Adipocyte (in vitro differentiated cells): Measurements from ENCODE around the gene PDHX.

Experiments
- DNase-seq: peaks from one replicate; pipeline ENCODE4 v3.0.0-alpha.2; 2015; ENCODE audit warnings: low read depth
- H3K27me3 ChIP-seq: replicated peaks from 2 replicates; pipeline ENCODE4 v1.7.0; 2013; ENCODE audit warnings: mild to moderate bottlenecking, low read length, moderate library complexity; ENCODE audit not compliant: control insufficient read depth, insufficient read depth
- H3K36me3 ChIP-seq: 2 replicates; pipeline ENCODE4 v1.7.0; 2013; ENCODE audit warnings: low read length, mild to moderate bottlenecking, moderate library complexity; ENCODE audit not compliant: control insufficient read depth, insufficient read depth, severe bottlenecking
- H3K4me1 ChIP-seq: 2 replicates; pipeline ENCODE4 v1.7.0; 2013; ENCODE audit warnings: mild to moderate bottlenecking, low read length, moderate library complexity; ENCODE audit not compliant: control insufficient read depth, insufficient read depth
- H3K4me3 ChIP-seq: 2 replicates; pipeline ENCODE4 v1.7.0; 2013; ENCODE audit warnings: mild to moderate bottlenecking, low read length, moderate library complexity
- H3K9ac ChIP-seq: 2 replicates; pipeline ENCODE4 v1.7.0; 2013; ENCODE audit warnings: mild to moderate bottlenecking, low read length, moderate library complexity
- H3K9me3 ChIP-seq: 2 replicates; pipeline ENCODE4 v1.7.0; 2013; ENCODE audit warnings: mild to moderate bottlenecking, low read length, moderate library complexity; ENCODE audit not compliant: control insufficient read depth

Gene PDHX

GRCh38 chr11:34999453-34999852 lies 83.0 kb downstream of the PDHX start:
- no peaks in the 10 kb centered on the region for H3K9me3 ChIP-seq
- H3K36me3 ChIP-seq = peaks cover under 1% of the 10 kb centered on the region
- H3K4me1 ChIP-seq = peaks cover 22% of the 10 kb centered on the region
- no peak for DNase-seq
- H3K9ac ChIP-seq = no peak overlapping the region
- no peak overlapping the region for H3K4me3 ChIP-seq
- no peaks in the 10 kb centered on the region for H3K27me3 ChIP-seq

DNA sequence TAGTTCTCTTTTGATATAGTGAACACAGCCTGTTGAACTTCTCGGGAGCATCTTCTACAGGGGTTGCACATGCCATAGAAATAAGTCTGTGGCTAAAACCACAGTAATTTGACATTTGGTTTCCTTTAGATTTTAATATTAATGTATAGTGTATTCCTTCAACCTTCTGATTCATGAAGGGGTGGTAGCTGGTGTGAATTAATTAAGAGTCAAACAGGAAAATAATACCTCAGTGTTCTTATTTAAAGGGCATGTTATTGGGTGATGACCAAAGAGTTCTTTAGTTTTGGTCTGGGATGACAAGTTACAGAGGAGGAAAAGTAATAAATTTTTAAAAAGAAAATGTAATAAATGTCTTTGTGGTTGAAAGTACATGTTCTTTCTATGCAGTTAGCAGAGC lies 86.8 kb downstream of the PDHX start:
- H3K4me1 ChIP-seq = peaks cover 18% of the 10 kb centered on the region
- no peak for DNase-seq
- no peaks in the 10 kb centered on the region for H3K27me3 ChIP-seq
- H3K4me3 ChIP-seq = no peak overlapping the region
- no peaks in the 10 kb centered on the region for H3K36me3 ChIP-seq
- no peaks in the 10 kb centered on the region for H3K9me3 ChIP-seq
- H3K9ac ChIP-seq = no peak overlapping the region

DNA sequence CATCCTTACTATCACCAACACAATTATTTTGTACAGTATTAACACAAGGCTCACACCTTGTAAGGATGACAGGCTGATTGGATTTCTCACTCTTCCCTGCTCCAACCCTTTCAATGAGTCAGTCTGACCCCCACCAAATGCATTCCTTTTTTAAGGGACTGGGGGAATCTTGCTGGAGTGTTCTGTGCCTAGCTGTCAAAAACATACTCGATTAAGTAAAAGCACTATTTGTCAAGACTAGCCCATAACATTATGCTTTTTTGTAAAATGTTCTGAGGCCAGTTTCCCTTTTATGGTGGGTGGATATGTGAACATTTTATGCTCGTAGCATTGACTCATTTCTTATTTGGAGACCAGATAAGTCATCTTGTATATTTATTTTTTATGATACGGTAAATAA lies 87.2 kb downstream of the PDHX start:
- Histone ChIP-seq H3K9me3 (no peaks in the 10 kb centered on the region), H3K4me1 (peaks cover 15% of the 10 kb centered on the region)

GRCh38 chr11:35005141-35005780 lies 88.8 kb downstream of the PDHX start:
- Histone ChIP-seq H3K27me3 (no peaks in the 10 kb centered on the region), H3K4me1 (peaks cover 30% of the 10 kb centered on the region), H3K4me3 (no peak overlapping the region), H3K9ac (no peak overlapping the region), H3K9me3 (no peaks in the 10 kb centered on the region), H3K36me3 (no peaks in the 10 kb centered on the region)
- DNase-seq = no peak

More for the DNA sequence above, 87.2 kb downstream of the PDHX start:
- Histone ChIP-seq H3K36me3 (no peaks in the 10 kb centered on the region), H3K4me3 (no peak overlapping the region), H3K27me3 (no peaks in the 10 kb centered on the region), H3K9ac (peak overlapping the region; percentile 25)
- DNase-seq = no peak

- H3K9ac ChIP-seq = no peak overlapping the region
- H3K9me3 ChIP-seq = no peaks in the 10 kb centered on the region
- no peaks in the 10 kb centered on the region for H3K27me3 ChIP-seq
- no peak for DNase-seq
- H3K4me1 ChIP-seq = peaks cover 39% of the 10 kb centered on the region
- no peak overlapping the region for H3K4me3 ChIP-seq
- no peaks in the 10 kb centered on the region for H3K36me3 ChIP-seq
Measured at GRCh38 chr11:35006389-35007128, 90.1 kb downstream of the PDHX start.

DNA sequence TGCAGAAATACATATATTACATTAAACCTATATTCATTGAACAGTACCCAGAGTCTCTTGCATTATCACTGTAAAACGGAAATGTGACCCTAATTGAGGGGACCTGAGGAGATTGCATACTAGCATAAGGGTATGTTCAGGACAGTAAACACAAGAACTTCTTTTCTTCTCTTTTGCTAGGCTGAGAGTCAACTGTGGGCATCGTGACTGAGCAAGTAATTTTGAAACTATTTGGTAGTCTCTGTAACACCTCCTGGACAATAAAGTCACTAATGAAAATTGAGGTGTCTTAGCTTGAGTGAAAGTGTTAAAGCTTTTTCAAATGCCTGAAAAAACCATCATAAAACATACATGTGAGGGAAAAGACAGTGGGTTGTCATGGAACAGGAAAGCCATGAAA lies 90.9 kb downstream of the PDHX start:
- no peak overlapping the region for H3K9ac ChIP-seq
- DNase-seq = no peak
- no peaks in the 10 kb centered on the region for H3K9me3 ChIP-seq

GRCh38 chr11:35009191-35009943 lies 92.9 kb downstream of the PDHX start:
- DNase-seq = peak; percentile 51
- no peak overlapping the region for H3K9ac ChIP-seq
- no peaks in the 10 kb centered on the region for H3K27me3 ChIP-seq
- no peaks in the 10 kb centered on the region for H3K36me3 ChIP-seq
- H3K4me1 ChIP-seq = peaks cover 36% of the 10 kb centered on the region
- no peak overlapping the region for H3K4me3 ChIP-seq
- no peaks in the 10 kb centered on the region for H3K9me3 ChIP-seq

More for the DNA sequence above, 90.9 kb downstream of the PDHX start:
- H3K27me3 ChIP-seq = no peaks in the 10 kb centered on the region
- H3K36me3 ChIP-seq = no peaks in the 10 kb centered on the region
- no peak overlapping the region for H3K4me3 ChIP-seq
- H3K4me1 ChIP-seq = peaks cover 41% of the 10 kb centered on the region

- no peak for DNase-seq
- Histone ChIP-seq H3K4me3 (no peak overlapping the region), H3K4me1 (peaks cover 40% of the 10 kb centered on the region), H3K9me3 (no peaks in the 10 kb centered on the region), H3K36me3 (no peaks in the 10 kb centered on the region), H3K27me3 (no peaks in the 10 kb centered on the region), H3K9ac (no peak overlapping the region)
Measured at GRCh38 chr11:35009944-35010342, 93.5 kb downstream of the PDHX start.

DNA sequence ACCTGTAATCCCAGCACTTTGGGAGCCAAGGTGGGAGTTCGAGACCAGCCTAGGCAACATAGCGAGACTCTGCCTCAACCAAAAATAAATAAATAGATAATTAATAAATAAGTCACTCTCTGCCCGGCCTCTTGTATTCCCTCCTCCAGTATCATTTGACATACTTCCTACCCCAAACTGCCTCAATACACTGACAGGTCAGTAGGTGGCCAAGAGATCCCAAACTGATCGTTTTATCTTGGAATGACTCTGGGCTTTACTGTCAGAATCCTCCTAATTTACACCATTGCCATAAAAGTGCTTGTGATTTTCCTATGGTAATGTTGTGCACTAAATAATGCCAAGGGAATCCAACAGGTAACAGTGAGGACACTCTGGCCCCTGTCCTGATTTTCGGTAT lies 94.2 kb downstream of the PDHX start:
- Histone ChIP-seq H3K4me3 (no peak overlapping the region), H3K9ac (no peak overlapping the region), H3K9me3 (no peaks in the 10 kb centered on the region), H3K4me1 (peaks cover 40% of the 10 kb centered on the region), H3K36me3 (no peaks in the 10 kb centered on the region), H3K27me3 (no peaks in the 10 kb centered on the region)
- no peak for DNase-seq

DNA sequence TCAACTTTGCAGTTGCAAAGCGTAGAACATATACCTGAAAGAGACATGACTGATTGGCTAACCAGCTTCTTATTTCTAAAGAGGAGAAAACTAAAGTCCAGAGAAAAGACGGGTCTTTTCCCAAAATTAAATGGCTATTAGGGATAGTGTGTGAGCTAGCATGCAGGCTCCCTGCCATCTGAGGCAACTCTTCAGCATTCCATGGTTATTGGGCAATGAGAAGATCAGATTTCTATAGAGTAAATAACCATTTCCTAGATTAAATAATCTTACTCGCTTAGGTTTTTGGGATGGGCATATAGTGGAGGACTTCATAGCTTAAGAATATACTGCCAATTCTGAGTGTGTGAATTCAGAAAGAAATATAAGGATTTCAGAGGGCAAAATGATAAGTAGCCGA lies 95.0 kb downstream of the PDHX start:
- peaks cover 40% of the 10 kb centered on the region for H3K4me1 ChIP-seq
- H3K9me3 ChIP-seq = no peaks in the 10 kb centered on the region
- DNase-seq = peak; percentile 70
- no peak overlapping the region for H3K9ac ChIP-seq
- no peak overlapping the region for H3K4me3 ChIP-seq
- no peaks in the 10 kb centered on the region for H3K27me3 ChIP-seq
- no peaks in the 10 kb centered on the region for H3K36me3 ChIP-seq

- Histone ChIP-seq H3K9me3 (no peaks in the 10 kb centered on the region), H3K4me1 (peaks cover 40% of the 10 kb centered on the region), H3K4me3 (no peak overlapping the region), H3K27me3 (no peaks in the 10 kb centered on the region), H3K9ac (no peak overlapping the region), H3K36me3 (no peaks in the 10 kb centered on the region)
- no peak for DNase-seq
Measured at GRCh38 chr11:35011944-35012343, 95.5 kb downstream of the PDHX start.
